CD4-positive, alpha-beta T cell treated with Interleukin-2 at 100 ng/mL for 4 hours (primary cell): Measurements from ENCODE around the gene GPRIN3.

Experiments
- DNase-seq: peaks from one replicate; pipeline ENCODE4 v3.0.0-alpha.2; 2020; ENCODE audit warnings: low spot score

Gene GPRIN3

GRCh38 chr4:89307446-89308160, at the start of gene GPRIN3:
Gene GPRIN3, minus strand, starts transcription at chr4:89307800. Its CDS starts 57,690 bp downstream, at chr4:89250110.
- DNase-seq = peak; percentile 55

- no peak for DNase-seq
These were observed 49.7 kb upstream of the GPRIN3 start for GRCh38 chr4:89357340-89357739.

GRCh38 chr4:89356086-89356485, 48.5 kb upstream of the GPRIN3 start:
- DNase-seq = no peak

- peak; percentile 18 for DNase-seq
These were observed 45.9 kb upstream of the GPRIN3 start for GRCh38 chr4:89353514-89353913.

GRCh38 chr4:89352541-89352940, 44.9 kb upstream of the GPRIN3 start:
- no peak for DNase-seq

- no peak for DNase-seq
These were observed 43.6 kb upstream of the GPRIN3 start for GRCh38 chr4:89351201-89351600.

- no peak for DNase-seq
These were observed 39.9 kb upstream of the GPRIN3 start for GRCh38 chr4:89347363-89348025.

GRCh38 chr4:89344571-89344970, 37.0 kb upstream of the GPRIN3 start:
- no peak for DNase-seq

GRCh38 chr4:89338206-89338605, 30.6 kb upstream of the GPRIN3 start:
- no peak for DNase-seq

- peak; percentile 58 for DNase-seq
These were observed 30.1 kb upstream of the GPRIN3 start for GRCh38 chr4:89337681-89338080.

GRCh38 chr4:89336818-89337420, 29.3 kb upstream of the GPRIN3 start:
- DNase-seq = peak; percentile 18

- DNase-seq = no peak
These were observed 27.2 kb upstream of the GPRIN3 start for GRCh38 chr4:89334830-89335229.

- DNase-seq = no peak
These were observed 26.7 kb upstream of the GPRIN3 start for GRCh38 chr4:89334311-89334710.

GRCh38 chr4:89331686-89332544, 24.3 kb upstream of the GPRIN3 start:
- no peak for DNase-seq

GRCh38 chr4:89331197-89331596, 23.6 kb upstream of the GPRIN3 start:
- no peak for DNase-seq

GRCh38 chr4:89329280-89329679, 21.7 kb upstream of the GPRIN3 start:
- no peak for DNase-seq

GRCh38 chr4:89324671-89325070, 17.1 kb upstream of the GPRIN3 start:
- DNase-seq = no peak

- no peak for DNase-seq
These were observed 15.1 kb upstream of the GPRIN3 start for GRCh38 chr4:89322671-89323070.

- DNase-seq = no peak
These were observed 12.2 kb upstream of the GPRIN3 start for GRCh38 chr4:89319756-89320155.

- peak; percentile 83 for DNase-seq
These were observed 9.3 kb upstream of the GPRIN3 start for GRCh38 chr4:89316931-89317366.

GRCh38 chr4:89316211-89316610, 8.6 kb upstream of the GPRIN3 start:
- DNase-seq = no peak

- no peak for DNase-seq
These were observed 6.7 kb upstream of the GPRIN3 start for GRCh38 chr4:89314291-89314690.
